Gastroesophageal sphincter (tissue), 3 donors: ENCODE measurements around the gene SH3TC2.
"Not testable (repeated sequence)": the region's sequence is repeated elsewhere in the genome, so short reads cannot be mapped to it uniquely, and the experiment has no call there.

Experiments used
- EP300 ChIP-seq: sonication (generic); formaldehyde crosslinking; IDR thresholded peaks from one replicate; pipeline ENCODE4 v1.6.1; 2017; ENCODE audit warnings: antibody characterized with exemption, mild to moderate bottlenecking
- POLR2A ChIP-seq, 2 donors: fragments of 450-650 bp; IDR thresholded peaks; one replicate each; pipeline ENCODE4 v1.6.1; 2017; ENCODE audit warnings: antibody characterized with exemption in 2 of 2, mild to moderate bottlenecking in 2 of 2, moderate library complexity in 1 of 2
- POLR2AphosphoS5 ChIP-seq: sonication (generic); formaldehyde crosslinking; IDR thresholded peaks from one replicate; pipeline ENCODE4 v1.6.1; 2017; ENCODE audit warnings: antibody characterized with exemption
- TF ChIP-seq, protein P1 (sequence below), 4 experiments: fragments of 200-600 bp in 2 of 4; fragments of 450-650 bp in 2 of 4; sonication (generic) in 1 of 4; IDR thresholded peaks; one replicate each; pipeline ENCODE4 v1.5.1; 2017 to 2019; ENCODE audit warnings: antibody characterized with exemption in 4 of 4, mild to moderate bottlenecking in 2 of 4, moderate library complexity in 2 of 4

DNA sequence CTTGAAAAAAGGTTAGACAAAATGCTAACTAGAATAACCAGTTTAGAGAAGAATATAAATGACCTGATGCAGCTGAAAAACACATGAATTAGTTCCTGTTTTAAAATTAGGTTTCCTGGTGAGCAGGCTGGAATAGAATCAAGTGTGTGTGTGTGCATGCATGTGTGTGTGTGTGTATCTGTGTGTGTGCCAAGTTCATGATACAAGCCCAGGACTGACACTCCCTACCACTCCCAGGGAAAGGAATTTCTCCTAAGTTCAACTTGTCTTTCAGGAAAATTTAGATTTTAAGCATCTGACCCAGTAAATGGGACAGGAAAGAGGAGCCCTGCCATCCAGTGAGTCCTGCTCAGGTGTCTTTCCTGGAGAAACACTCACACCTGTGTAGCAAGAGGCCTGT lies 11.2 kb upstream of the SH3TC2 start:
- TF ChIP-seq, protein P1, sequence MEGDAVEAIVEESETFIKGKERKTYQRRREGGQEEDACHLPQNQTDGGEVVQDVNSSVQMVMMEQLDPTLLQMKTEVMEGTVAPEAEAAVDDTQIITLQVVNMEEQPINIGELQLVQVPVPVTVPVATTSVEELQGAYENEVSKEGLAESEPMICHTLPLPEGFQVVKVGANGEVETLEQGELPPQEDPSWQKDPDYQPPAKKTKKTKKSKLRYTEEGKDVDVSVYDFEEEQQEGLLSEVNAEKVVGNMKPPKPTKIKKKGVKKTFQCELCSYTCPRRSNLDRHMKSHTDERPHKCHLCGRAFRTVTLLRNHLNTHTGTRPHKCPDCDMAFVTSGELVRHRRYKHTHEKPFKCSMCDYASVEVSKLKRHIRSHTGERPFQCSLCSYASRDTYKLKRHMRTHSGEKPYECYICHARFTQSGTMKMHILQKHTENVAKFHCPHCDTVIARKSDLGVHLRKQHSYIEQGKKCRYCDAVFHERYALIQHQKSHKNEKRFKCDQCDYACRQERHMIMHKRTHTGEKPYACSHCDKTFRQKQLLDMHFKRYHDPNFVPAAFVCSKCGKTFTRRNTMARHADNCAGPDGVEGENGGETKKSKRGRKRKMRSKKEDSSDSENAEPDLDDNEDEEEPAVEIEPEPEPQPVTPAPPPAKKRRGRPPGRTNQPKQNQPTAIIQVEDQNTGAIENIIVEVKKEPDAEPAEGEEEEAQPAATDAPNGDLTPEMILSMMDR (IDR thresholded peaks at IDR 0.05), result not testable (repeated sequence)
- TF ChIP-seq EP300; POLR2AphosphoS5; POLR2A (IDR thresholded peaks at IDR 0.05): not testable (repeated sequence)
